A673 (cell line): ENCODE measurements around the gene ANAPC1. TPM values are rescaled to one million over a fixed set of nuclear protein-coding genes. Genes with fewer than 3 reads are reported as not detected.
A peak's percentile ranks its signal among the peaks of the same experiment; 100 is the strongest.
"Not testable (repeated sequence)": the region's sequence is repeated elsewhere in the genome, so short reads cannot be mapped to it uniquely, and the experiment has no call there.

Source experiments
- BruUV-seq: library from RNA; stranded (reverse); fragments of 400-500 nt; replicated peaks from 2 replicates; lab custom pipeline; 2021; lab: Mats Ljungman, UMichigan
- CTCF ChIA-PET: fragments of 300-600 bp; sonication (Branson Sonifier 250); formaldehyde crosslinking; loops from one replicate; lab custom pipeline; 2022; ENCODE audit warnings: antibody characterized with exemption; lab: Charles Lee
- POLR2A ChIA-PET: fragments of 300-600 bp; sonication (Branson Sonifier 250); formaldehyde crosslinking; loops from one replicate; lab custom pipeline; 2022; ENCODE audit warnings: antibody characterized with exemption; ENCODE audit not compliant: low non-redundant PET; lab: Charles Lee
- DNase-seq: peaks from one replicate; pipeline ENCODE4 v3.0.0-alpha.2; 2015; ENCODE audit warnings: low spot score
- H3K27ac ChIP-seq: fragments of 200-600 bp; sonication (generic); 2 replicates; pipeline ENCODE4 v1.5.1; 2016; ENCODE audit warnings: mixed run types, low read depth, mild to moderate bottlenecking, mixed read lengths, antibody characterized with exemption, low read length; ENCODE audit not compliant: poor library complexity, severe bottlenecking
- H3K27me3 ChIP-seq: fragments of 200-600 bp; sonication (generic); replicated peaks from 2 replicates; pipeline ENCODE4 v1.6.1; 2017; ENCODE audit warnings: mixed run types, low read depth, mild to moderate bottlenecking, mixed read lengths, antibody characterized with exemption, low read length; ENCODE audit not compliant: insufficient read depth, poor library complexity
- H3K36me3 ChIP-seq: fragments of 200-600 bp; sonication (generic); 2 replicates; pipeline ENCODE4 v1.6.1; 2016; ENCODE audit warnings: mixed run types, mild to moderate bottlenecking, mixed read lengths, antibody characterized with exemption, low read length; ENCODE audit not compliant: insufficient read depth, poor library complexity, severe bottlenecking
- H3K4me1 ChIP-seq: fragments of 200-600 bp; sonication (generic); 2 replicates; pipeline ENCODE4 v1.6.1; 2017; ENCODE audit warnings: mixed run types, mild to moderate bottlenecking, mixed read lengths, antibody characterized with exemption, low read length; ENCODE audit not compliant: insufficient read depth, poor library complexity, severe bottlenecking
- H3K4me3 ChIP-seq: fragments of 200-600 bp; sonication (generic); 2 replicates; pipeline ENCODE4 v1.5.1; 2016; ENCODE audit warnings: low read depth, mixed run types, mild to moderate bottlenecking, mixed read lengths, low read length; ENCODE audit not compliant: poor library complexity, severe bottlenecking
- H3K9me3 ChIP-seq: fragments of 200-600 bp; sonication (generic); 2 replicates; pipeline ENCODE4 v1.6.1; 2016; ENCODE audit warnings: mixed run types, low read depth, mild to moderate bottlenecking, mixed read lengths, antibody characterized with exemption, low read length; ENCODE audit not compliant: poor library complexity, severe bottlenecking
- EZH2 ChIP-seq: fragments of 200-600 bp; sonication (generic); IDR thresholded peaks from 2 replicates; pipeline ENCODE4 v1.6.1; 2017; ENCODE audit warnings: borderline replicate concordance, low read depth, mild to moderate bottlenecking, mixed read lengths, antibody characterized with exemption, low read length; ENCODE audit not compliant: poor library complexity, severe bottlenecking
- intact Hi-C: fragments of 100-400 bp; cut with micrococcal nuclease; formaldehyde crosslinking; loops from one replicate; pipeline ENCODE4 v1.10.0; 2022; ENCODE audit not compliant: unreplicated experiment
- total RNA-seq: library from RNA; stranded (reverse); gene quantifications from 2 replicates; pipeline ENCODE4 v1.2.3, GENCODE V29; 2021
- TF ChIP-seq, protein P1 (sequence below): fragments of 300-800, 200-600 bp; sonication (generic); conservative IDR thresholded peaks from 2 replicates; pipeline ENCODE4 v1.5.1; 2017; ENCODE audit warnings: low read depth, mild to moderate bottlenecking, antibody characterized with exemption, low read length, moderate library complexity, mixed read lengths

ANAPC1 gene
- total RNA-seq, 1 experiment from 2014 or later: 107 TPM

- no peaks in the 10 kb centered on the region for H3K9me3 ChIP-seq
- peaks cover 47% of the 10 kb centered on the region for H3K4me1 ChIP-seq
- CTCF ChIA-PET: no interaction called here
- intact Hi-C loops: no loop called here
- no peak for DNase-seq
- no peak overlapping the region for H3K4me3 ChIP-seq
- POLR2A ChIA-PET: no interaction called here
- TF ChIP-seq, protein P1, sequence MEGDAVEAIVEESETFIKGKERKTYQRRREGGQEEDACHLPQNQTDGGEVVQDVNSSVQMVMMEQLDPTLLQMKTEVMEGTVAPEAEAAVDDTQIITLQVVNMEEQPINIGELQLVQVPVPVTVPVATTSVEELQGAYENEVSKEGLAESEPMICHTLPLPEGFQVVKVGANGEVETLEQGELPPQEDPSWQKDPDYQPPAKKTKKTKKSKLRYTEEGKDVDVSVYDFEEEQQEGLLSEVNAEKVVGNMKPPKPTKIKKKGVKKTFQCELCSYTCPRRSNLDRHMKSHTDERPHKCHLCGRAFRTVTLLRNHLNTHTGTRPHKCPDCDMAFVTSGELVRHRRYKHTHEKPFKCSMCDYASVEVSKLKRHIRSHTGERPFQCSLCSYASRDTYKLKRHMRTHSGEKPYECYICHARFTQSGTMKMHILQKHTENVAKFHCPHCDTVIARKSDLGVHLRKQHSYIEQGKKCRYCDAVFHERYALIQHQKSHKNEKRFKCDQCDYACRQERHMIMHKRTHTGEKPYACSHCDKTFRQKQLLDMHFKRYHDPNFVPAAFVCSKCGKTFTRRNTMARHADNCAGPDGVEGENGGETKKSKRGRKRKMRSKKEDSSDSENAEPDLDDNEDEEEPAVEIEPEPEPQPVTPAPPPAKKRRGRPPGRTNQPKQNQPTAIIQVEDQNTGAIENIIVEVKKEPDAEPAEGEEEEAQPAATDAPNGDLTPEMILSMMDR: no peak
- TF ChIP-seq EZH2: no peak
- no TSS peak for BruUV-seq
- H3K27ac ChIP-seq: peak overlapping the region; percentile 29
- H3K36me3 ChIP-seq: no peaks in the 10 kb centered on the region
- H3K27me3 ChIP-seq: no peaks in the 10 kb centered on the region
Measured at GRCh38 chr2:111912547-111912946, 28.6 kb upstream of the ANAPC1 start.

- H3K27me3 ChIP-seq, H3K36me3 ChIP-seq, CTCF ChIA-PET, DNase-seq, intact Hi-C loops, POLR2A ChIA-PET, H3K9me3 ChIP-seq, H3K4me3 ChIP-seq, BruUV-seq, H3K27ac ChIP-seq: not testable (repeated sequence)
- H3K4me1 ChIP-seq: peaks cover 58% of the 10 kb centered on the region
Measured at GRCh38 chr2:111911295-111911977, 27.4 kb upstream of the ANAPC1 start.

- POLR2A ChIA-PET: no interaction called here
Measured at GRCh38 chr2:111910609-111911277, 26.8 kb upstream of the ANAPC1 start.

GRCh38 chr2:111909997-111910396 lies 26.0 kb upstream of the ANAPC1 start:
- CTCF ChIA-PET: not testable (repeated sequence)

More at GRCh38 chr2:111910609-111911277, 26.8 kb upstream of the ANAPC1 start:
- CTCF ChIA-PET: no interaction called here
- intact Hi-C loops: no loop called here
- Histone ChIP-seq H3K36me3 (no peaks in the 10 kb centered on the region), H3K9me3 (no peaks in the 10 kb centered on the region), H3K4me1 (peaks cover 63% of the 10 kb centered on the region), H3K27me3 (no peaks in the 10 kb centered on the region), H3K27ac (no peak overlapping the region), H3K4me3 (no peak overlapping the region)
- BruUV-seq: no TSS peak
- DNase-seq: peak; percentile 49
- no peak for TF ChIP-seq EZH2
- TF ChIP-seq, protein P1: no peak

More at GRCh38 chr2:111909997-111910396, 26.0 kb upstream of the ANAPC1 start:
- POLR2A ChIA-PET, H3K9me3 ChIP-seq, DNase-seq, H3K36me3 ChIP-seq, H3K27me3 ChIP-seq, H3K4me3 ChIP-seq, BruUV-seq, H3K27ac ChIP-seq: not testable (repeated sequence)
- intact Hi-C loops: loop anchor here (10.0 kb wide), 1 partner anchor 345 kb away; the partner anchor contains the start of gene ZC3H8
- peaks cover 68% of the 10 kb centered on the region for H3K4me1 ChIP-seq
